ENCODE results near the gene MRPS34. TPM values are rescaled to one million over a fixed set of nuclear protein-coding genes. Genes with fewer than 3 reads are reported as not detected.
"Not testable (repeated sequence)": the region's sequence is repeated elsewhere in the genome, so short reads cannot be mapped to it uniquely, and the experiment has no call there.

Gene MRPS34
- total RNA-seq, 3 donors from 2014 or later = 85.9 to 95.4 (median 87.8) TPM

- H3K4me1 ChIP-seq = peaks cover 0 to 7% of the 10 kb centered on the region in 2 donors
- intact Hi-C loops (cut with DNase I; ENCODE audit: low total_unique reads) = no loop called here
- no peak overlapping the region for H3K4me3 ChIP-seq
- no peaks in the 10 kb centered on the region for H3K36me3 ChIP-seq
- H3K9me3 ChIP-seq = no peaks in the 10 kb centered on the region
- DNase-seq (ENCODE audit: low spot score in 2 of 2) = no peak
- TF ChIP-seq POLR2A (IDR thresholded peaks at IDR 0.05) (no peak), POLR2AphosphoS5 (IDR thresholded peaks at IDR 0.05) (no peak)
- H3K27ac ChIP-seq = no peak overlapping the region
- no peaks in the 10 kb centered on the region for H3K27me3 ChIP-seq
Measured at GRCh38 chr16:1809281-1809801, 36.4 kb upstream of the MRPS34 start.

DNA sequence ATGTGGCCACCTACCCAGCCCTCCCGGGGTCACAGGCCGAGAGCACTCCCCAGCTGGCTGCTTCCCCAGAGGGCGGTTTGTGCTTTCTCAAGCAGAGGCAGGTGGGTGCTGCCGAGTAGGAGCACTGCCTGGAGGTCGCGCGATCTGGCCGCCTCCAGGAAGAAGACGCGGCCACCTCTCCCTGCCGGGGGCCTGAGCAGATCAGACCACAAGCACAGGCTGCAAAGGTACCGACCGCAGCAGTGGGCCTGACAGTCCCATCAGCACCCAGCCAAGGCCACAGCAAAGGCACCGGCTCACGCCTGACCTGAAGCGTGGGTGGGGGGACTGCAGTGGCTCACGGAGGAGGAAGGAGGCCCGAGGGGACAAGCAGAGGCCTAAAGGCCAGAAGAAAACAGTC lies 35.8 kb upstream of the MRPS34 start:
- Histone ChIP-seq H3K27me3 (no peaks in the 10 kb centered on the region), H3K4me3 (no peak overlapping the region), H3K9me3 (no peaks in the 10 kb centered on the region), H3K4me1 (peaks cover 0 to 7% of the 10 kb centered on the region in 2 donors), H3K36me3 (no peaks in the 10 kb centered on the region), H3K27ac (no peak overlapping the region)
- intact Hi-C loops (cut with DNase I; ENCODE audit: low total_unique reads) = no loop called here
- DNase-seq (ENCODE audit: low spot score in 2 of 2) = no peak
- TF ChIP-seq POLR2A (IDR thresholded peaks at IDR 0.05) = no peak
- no peak for TF ChIP-seq POLR2AphosphoS5 (IDR thresholded peaks at IDR 0.05)
- no peak for TF ChIP-seq CTCF (IDR thresholded peaks at IDR 0.05)

DNA sequence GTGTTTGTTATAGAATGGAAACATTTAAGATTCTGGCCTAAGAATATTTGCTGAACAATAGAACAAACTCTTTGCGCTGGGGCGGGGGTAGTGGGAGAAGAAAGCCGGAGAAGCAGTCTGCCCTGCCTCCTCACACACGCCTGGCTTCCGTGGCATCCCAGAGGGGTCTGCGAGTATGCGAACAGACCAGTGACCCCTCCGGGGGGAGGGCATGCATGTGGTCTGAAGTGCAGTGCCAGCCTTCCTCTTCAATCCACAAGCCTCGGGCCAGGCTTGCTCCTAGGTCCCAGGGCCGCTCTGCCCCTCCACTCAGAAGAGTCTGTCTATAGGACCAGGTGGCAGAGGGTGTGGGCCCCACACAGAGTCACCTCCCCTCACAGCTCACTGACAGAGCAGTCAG lies 34.7 kb upstream of the MRPS34 start:
- TF ChIP-seq POLR2AphosphoS5 (IDR thresholded peaks at IDR 0.05) = no peak
- no peak for TF ChIP-seq CTCF (IDR thresholded peaks at IDR 0.05)
- no peak for TF ChIP-seq POLR2A (IDR thresholded peaks at IDR 0.05)
- DNase-seq (ENCODE audit: low spot score in 2 of 2) = no peak
- H3K27me3 ChIP-seq = no peaks in the 10 kb centered on the region
- no peaks in the 10 kb centered on the region for H3K36me3 ChIP-seq
- H3K4me1 ChIP-seq = peaks cover 0 to under 1% of the 10 kb centered on the region in 2 donors
- H3K27ac ChIP-seq = no peak overlapping the region
- intact Hi-C loops (cut with DNase I; ENCODE audit: low total_unique reads) = no loop called here
- no peak overlapping the region for H3K4me3 ChIP-seq
- no peaks in the 10 kb centered on the region for H3K9me3 ChIP-seq

DNA sequence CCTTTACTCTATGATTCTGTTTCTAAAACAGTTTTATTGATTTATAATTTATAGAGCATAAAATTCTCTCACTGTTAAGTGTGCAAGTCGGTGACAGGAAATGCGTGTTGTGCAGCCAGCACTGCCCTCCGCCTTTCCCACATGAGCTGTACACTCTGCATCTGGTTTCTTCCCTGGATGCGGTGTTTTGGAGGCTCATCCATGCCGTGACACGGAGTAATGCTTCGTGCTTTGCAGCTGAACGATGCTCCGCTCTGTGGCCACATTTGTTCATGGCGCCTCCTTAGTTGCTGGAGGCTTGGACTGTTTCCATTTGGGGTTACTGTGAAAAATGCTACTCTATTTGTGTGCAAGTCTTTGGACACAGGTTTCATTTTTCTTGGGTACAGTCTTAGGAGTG lies 27.8 kb upstream of the MRPS34 start:
- TF ChIP-seq CTCF (IDR thresholded peaks at IDR 0.05) = no peak
- no peak for TF ChIP-seq POLR2A (IDR thresholded peaks at IDR 0.05)
- no peak for TF ChIP-seq POLR2AphosphoS5 (IDR thresholded peaks at IDR 0.05)
- Histone ChIP-seq H3K4me1 (no peaks in the 10 kb centered on the region), H3K36me3 (no peaks in the 10 kb centered on the region), H3K4me3 (no peak overlapping the region), H3K9me3 (peaks cover 0 to 5% of the 10 kb centered on the region in 2 donors), H3K27me3 (no peaks in the 10 kb centered on the region), H3K27ac (no peak overlapping the region)
- intact Hi-C loops (cut with DNase I; ENCODE audit: low total_unique reads) = no loop called here
- DNase-seq (ENCODE audit: low spot score in 2 of 2) = no peak

DNA sequence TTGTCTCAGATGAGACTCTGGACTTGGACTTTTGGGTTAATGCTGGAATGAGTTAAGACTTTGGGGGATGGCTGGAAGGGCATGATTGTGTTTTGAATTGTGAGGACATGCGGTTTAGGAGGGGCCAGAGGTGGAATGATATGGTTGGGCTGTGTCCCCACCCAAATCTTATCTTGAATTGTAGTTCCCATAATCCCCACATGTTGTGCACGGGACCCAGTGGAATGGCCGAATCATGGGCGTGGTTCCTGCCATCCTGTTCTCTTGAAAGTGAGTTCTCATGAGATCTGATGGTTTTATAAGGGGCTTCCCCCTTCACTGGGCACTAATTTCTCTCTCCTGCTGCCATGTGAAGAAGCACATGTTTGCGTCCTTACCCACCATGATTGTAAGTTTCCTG lies 26.3 kb upstream of the MRPS34 start:
- intact Hi-C loops (cut with DNase I; ENCODE audit: low total_unique reads); DNase-seq (ENCODE audit: low spot score in 2 of 2); H3K27ac ChIP-seq; H3K9me3 ChIP-seq; H3K4me1 ChIP-seq; H3K4me3 ChIP-seq; H3K36me3 ChIP-seq; H3K27me3 ChIP-seq: not testable (repeated sequence)

GRCh38 chr16:1794908-1795666 lies 22.2 kb upstream of the MRPS34 start:
- no peaks in the 10 kb centered on the region for H3K36me3 ChIP-seq
- DNase-seq (ENCODE audit: low spot score in 2 of 2) = no peak
- no peak overlapping the region for H3K4me3 ChIP-seq
- H3K27ac ChIP-seq = no peak overlapping the region
- H3K4me1 ChIP-seq = peaks cover 0 to 13% of the 10 kb centered on the region in 2 donors
- no peaks in the 10 kb centered on the region for H3K27me3 ChIP-seq
- peaks cover 0 to 5% of the 10 kb centered on the region in 2 donors for H3K9me3 ChIP-seq
- intact Hi-C loops (cut with DNase I; ENCODE audit: low total_unique reads) = no loop called here
- TF ChIP-seq POLR2A (IDR thresholded peaks at IDR 0.05) (no peak), CTCF (IDR thresholded peaks at IDR 0.05) (no peak), POLR2AphosphoS5 (IDR thresholded peaks at IDR 0.05) (no peak)
